ENCODE measurements around the gene IFITM10. TPM values are rescaled to one million over a fixed set of nuclear protein-coding genes. Genes with fewer than 3 reads are reported as not detected.

The IFITM10 gene
- total and polyA plus RNA-seq, 10 of the 15 experiments (the other 5 are each of a cell fraction or from before 2014, with no cell fraction given): 0.04 to 0.27 TPM; not detected in 8

GRCh38 chr11:1717745-1718144 lies 32.6 kb downstream of the IFITM10 start (continued):
- no peak for TF ChIP-seq CEBPZ (IDR thresholded peaks at IDR 0.05; ENCODE audit: low read depth, low read length)
- TF ChIP-seq SIX5 (IDR thresholded peaks at IDR 0.05; ENCODE audit: low read depth, low read length, severe bottlenecking): no peak
- TF ChIP-seq EP300 (IDR thresholded peaks at IDR 0.05; ENCODE audit: borderline replicate concordance in 1 of 2, control insufficient read depth in 1 of 2, low read depth in 2 of 2, low read length in 2 of 2): no peak
- TF ChIP-seq JUND (IDR thresholded peaks at IDR 0.05; ENCODE audit: low read depth, low read length): no peak
- TF ChIP-seq SUZ12 (IDR thresholded peaks at IDR 0.05; ENCODE audit: unreplicated experiment): no peak
- no peak for TF ChIP-seq NR2C2 (IDR thresholded peaks at IDR 0.05; ENCODE audit: borderline replicate concordance, control insufficient read depth, insufficient read length, low read depth)

GRCh38 chr11:1714908-1715885 lies 35.2 kb downstream of the IFITM10 start:
- Histone ChIP-seq H3K9me3 (replicated peaks; ENCODE audit: control insufficient read depth, insufficient read depth, low read length) (no peaks in the 10 kb centered on the region), H3K4me1 (ENCODE audit: control insufficient read depth, insufficient read depth, low read length) (no peaks in the 10 kb centered on the region), H3K4me3 (no peak overlapping the region), H4K20me1 (ENCODE audit: control insufficient read depth, insufficient read depth) (no peaks in the 10 kb centered on the region), H3K79me2 (ENCODE audit: control insufficient read depth, insufficient read depth, low read length) (no peaks in the 10 kb centered on the region), H3K4me2 (ENCODE audit: control insufficient read depth, insufficient read depth) (no peak overlapping the region), H3K27ac (ENCODE audit: control insufficient read depth, insufficient read depth) (no peak overlapping the region), H3K27me3 (replicated peaks in 1 of 2; ENCODE audit: control insufficient read depth in 2 of 2, insufficient read depth in 2 of 2, low read length in 1 of 2) (no peaks in the 10 kb centered on the region), H3K36me3 (ENCODE audit: control insufficient read depth in 2 of 2, insufficient read depth in 2 of 2, low read length in 1 of 2) (no peaks in the 10 kb centered on the region), H2AFZ (ENCODE audit: control insufficient read depth, low read depth, low read length) (no peak overlapping the region), H3K9ac (ENCODE audit: control insufficient read depth, insufficient read depth, low read length) (no peak overlapping the region)
- ATAC-seq (no peak), FAIRE-seq (no peak), DNase-seq (ENCODE audit: low read depth, low spot score) (no peak)
- ChIA-PET SMC1A (ENCODE audit: uncharacterized antibody, unreplicated experiment) (interaction anchor here (1.0 kb wide), 1 partner anchor 62 kb away, joined by 3 read pairs; no protein-coding TSS in a partner anchor), CTCF (interaction anchor here (1.2 kb wide), 1 partner anchor 21 kb away, joined by 4 read pairs; no protein-coding TSS in a partner anchor), POLR2A (no interaction called here), RAD21 (ENCODE audit: unreplicated experiment) (no interaction called here)
- TF ChIP-seq E2F4 (IDR thresholded peaks at IDR 0.05; ENCODE audit: low read depth, low read length): no peak
- TF ChIP-seq ELK1 (IDR thresholded peaks at IDR 0.05; ENCODE audit: low read depth, low read length): no peak
- TF ChIP-seq E2F8 (IDR thresholded peaks at IDR 0.05; ENCODE audit: low read depth, partially characterized antibody): no peak
- no peak for TF ChIP-seq PML (IDR thresholded peaks at IDR 0.05; ENCODE audit: low read length)
- TF ChIP-seq DPF2 (IDR thresholded peaks at IDR 0.05): no peak
- intact Hi-C loops (cut with micrococcal nuclease; ENCODE audit: unreplicated experiment): no loop called here
- 48% methylated on average over 24 of the region's 24 CpGs for WGBS (ENCODE audit: insufficient coverage, insufficient replicate concordance, low lambda C conversion rate, missing lambda C conversion rate)
- no TSS peak for BruUV-seq (replicated peaks)
- in situ Hi-C loops (cut with MboI): no loop called here

Measured in GM12878 (cell line).